IMR-90 (cell line): ENCODE results near the gene CRYBA2. TPM values are rescaled to one million over a fixed set of nuclear protein-coding genes. Genes with fewer than 3 reads are reported as not detected.

Source experiments
- ATAC-seq: fragments of 200-7000 bp; cut with Tn5 transposase; 2 replicates; pipeline ENCODE4 v1.9.1; 2020; ENCODE audit warnings: low read depth, mild to moderate bottlenecking, moderate library complexity
- BruUV-seq: library from RNA; stranded (reverse); fragments of 400-500 nt; replicated peaks from 2 replicates; lab custom pipeline; 2021; lab: Mats Ljungman, UMichigan
- CTCF ChIA-PET: fragments of 300-600 bp; formaldehyde crosslinking; extraction: SDS; loops from one replicate; lab custom pipeline; 2021; ENCODE audit warnings: antibody characterized with exemption; lab: Yijun Ruan, JAX
- POLR2A ChIA-PET: fragments of 300-600 bp; sonication (Branson Sonifier 250); formaldehyde crosslinking; loops from one replicate; lab custom pipeline; 2022; ENCODE audit warnings: antibody characterized with exemption; ENCODE audit not compliant: unreplicated experiment; lab: Charles Lee
- DNase-seq: peaks from one replicate; pipeline ENCODE4 v3.0.0; 2013
- H2AFZ ChIP-seq: replicated peaks from 2 replicates; pipeline ENCODE3; 2013; ENCODE audit warnings: low read length, mild to moderate bottlenecking; ENCODE audit not compliant: poor library complexity
- H2AK5ac ChIP-seq: 2 replicates; pipeline ENCODE4 v1.6.1; 2013; ENCODE audit warnings: low read depth, low read length, inconsistent platforms
- H2AK9ac ChIP-seq: replicated peaks from 2 replicates; pipeline ENCODE3; 2013; ENCODE audit warnings: mild to moderate bottlenecking, low read depth, low read length, moderate library complexity; ENCODE audit not compliant: poor library complexity
- H2BK120ac ChIP-seq: 2 replicates; pipeline ENCODE4 v1.6.1; 2013; ENCODE audit warnings: low read depth, low read length, inconsistent platforms
- H2BK15ac ChIP-seq: 3 replicates; pipeline ENCODE4 v1.6.1; 2013; ENCODE audit warnings: low read depth, low read length, inconsistent platforms
- H2BK20ac ChIP-seq: 2 replicates; pipeline ENCODE4 v1.6.1; 2013; ENCODE audit warnings: low read depth, mild to moderate bottlenecking, inconsistent platforms, low read length, moderate library complexity
- H2BK5ac ChIP-seq: 2 replicates; pipeline ENCODE4 v1.6.1; 2013; ENCODE audit warnings: mild to moderate bottlenecking, low read depth, low read length, inconsistent platforms; ENCODE audit not compliant: poor library complexity, severe bottlenecking
- H3K14ac ChIP-seq: replicated peaks from 2 replicates; pipeline ENCODE4 v1.6.1; 2013; ENCODE audit warnings: low read depth, low read length, inconsistent platforms
- H3K18ac ChIP-seq: 2 replicates; pipeline ENCODE4 v1.6.1; 2013; ENCODE audit warnings: low read depth, low read length, control low read depth
- H3K23ac ChIP-seq: 2 replicates; pipeline ENCODE4 v1.6.1; 2013; ENCODE audit warnings: low read depth, low read length, inconsistent platforms
- H3K27ac ChIP-seq: 2 replicates; pipeline ENCODE4 v1.5.1; 2013; ENCODE audit warnings: mild to moderate bottlenecking, control low read depth, low read length; ENCODE audit not compliant: insufficient read depth
- H3K27me3 ChIP-seq: 2 replicates; pipeline ENCODE4 v1.6.1; 2013; ENCODE audit warnings: low read length; ENCODE audit not compliant: control insufficient read depth, insufficient read depth
- H3K36me3 ChIP-seq: 2 replicates; pipeline ENCODE4 v1.6.1; 2013; ENCODE audit warnings: low read length, mixed read lengths; ENCODE audit not compliant: control insufficient read depth, insufficient read depth
- H3K4ac ChIP-seq: 2 replicates; pipeline ENCODE4 v1.6.1; 2013; ENCODE audit warnings: low read depth, low read length, inconsistent platforms
- H3K4me1 ChIP-seq: 2 replicates; pipeline ENCODE4 v1.6.1; 2013; ENCODE audit warnings: low read length, mixed read lengths; ENCODE audit not compliant: control insufficient read depth, insufficient read depth
- H3K4me2 ChIP-seq: 2 replicates; pipeline ENCODE4 v1.6.1; 2013; ENCODE audit warnings: low read depth, mild to moderate bottlenecking, control low read depth, low read length, moderate library complexity
- H3K4me3 ChIP-seq: 2 replicates; pipeline ENCODE4 v1.5.1; 2013; ENCODE audit warnings: low read depth, mild to moderate bottlenecking, control low read depth, low read length, moderate library complexity; ENCODE audit not compliant: insufficient read depth
- H3K56ac ChIP-seq: 2 replicates; pipeline ENCODE4 v1.6.1; 2013; ENCODE audit warnings: low read length, inconsistent platforms; ENCODE audit not compliant: insufficient read depth; ENCODE audit errors: extremely low read depth
- H3K79me1 ChIP-seq, 2 experiments: 2 replicates each; pipeline ENCODE4 v1.6.1; 2013; ENCODE audit warnings: low read length in 2 of 2, inconsistent platforms in 1 of 2, low read depth in 1 of 2
- H3K9ac ChIP-seq: 2 replicates; pipeline ENCODE4 v1.6.1; 2013; ENCODE audit warnings: low read depth, low read length, control low read depth
- H3K9me1 ChIP-seq: 2 replicates; pipeline ENCODE4 v1.6.1; 2013; ENCODE audit warnings: low read length, inconsistent platforms; ENCODE audit not compliant: insufficient read depth
- H3K9me3 ChIP-seq: 2 replicates; pipeline ENCODE4 v1.6.1; 2013; ENCODE audit warnings: low read length; ENCODE audit not compliant: control insufficient read depth, insufficient read depth
- H4K20me1 ChIP-seq: 2 replicates; pipeline ENCODE4 v1.6.1; 2013; ENCODE audit warnings: low read length, inconsistent platforms; ENCODE audit not compliant: insufficient read depth
- H4K5ac ChIP-seq: 2 replicates; pipeline ENCODE4 v1.6.1; 2013; ENCODE audit warnings: mild to moderate bottlenecking, low read depth, low read length, control low read depth
- H4K8ac ChIP-seq, 2 experiments: 2 replicates each; pipeline ENCODE4 v1.6.1; 2013; ENCODE audit warnings: low read depth in 2 of 2, low read length in 2 of 2, control low read depth in 1 of 2, inconsistent platforms in 1 of 2
- H4K91ac ChIP-seq: 2 replicates; pipeline ENCODE4 v1.6.1; 2013; ENCODE audit warnings: low read depth, low read length, inconsistent platforms; ENCODE audit not compliant: insufficient read depth
- BHLHE40 ChIP-seq: fragments of 150-350 bp; IDR thresholded peaks from 2 replicates; pipeline ENCODE4 v1.6.1; 2016; ENCODE audit warnings: mild to moderate bottlenecking, low read depth, low read length
- CEBPB ChIP-seq: IDR thresholded peaks from 2 replicates; pipeline ENCODE4 v1.6.1; 2012; ENCODE audit warnings: low read depth, low read length, improper control_type of control experiment
- CHD1 ChIP-seq: IDR thresholded peaks from 2 replicates; pipeline ENCODE4 v1.6.1; 2012; ENCODE audit warnings: low read depth, low read length, improper control_type of control experiment
- FOS ChIP-seq: fragments of 150-350 bp; IDR thresholded peaks from 2 replicates; pipeline ENCODE4 v1.6.1; 2016; ENCODE audit warnings: low read depth, low read length
- MAFK ChIP-seq: IDR thresholded peaks from 2 replicates; pipeline ENCODE4 v1.6.1; 2012; ENCODE audit warnings: low read depth, low read length, improper control_type of control experiment
- MAZ ChIP-seq: IDR thresholded peaks from 2 replicates; pipeline ENCODE4 v1.6.1; 2012; ENCODE audit warnings: low read depth, mild to moderate bottlenecking, low read length, improper control_type of control experiment, moderate library complexity, borderline replicate concordance
- MXI1 ChIP-seq: IDR thresholded peaks from 2 replicates; pipeline ENCODE4 v1.6.1; 2012; ENCODE audit warnings: low read depth, mild to moderate bottlenecking, low read length, moderate library complexity, borderline replicate concordance
- NFE2L2 ChIP-seq: fragments of 150-350 bp; IDR thresholded peaks from 2 replicates; pipeline ENCODE4 v1.6.1; 2016; ENCODE audit warnings: low read depth, mild to moderate bottlenecking, low read length
- POLR2A ChIP-seq: IDR thresholded peaks from 2 replicates; pipeline ENCODE4 v1.6.1; 2012; ENCODE audit warnings: mild to moderate bottlenecking, low read depth, low read length
- RAD21 ChIP-seq: IDR thresholded peaks from 2 replicates; pipeline ENCODE4 v1.6.1; 2012; ENCODE audit warnings: low read length, improper control_type of control experiment
- RCOR1 ChIP-seq: IDR thresholded peaks from 2 replicates; pipeline ENCODE4 v1.6.1; 2012; ENCODE audit warnings: mild to moderate bottlenecking, low read length, improper control_type of control experiment; ENCODE audit not compliant: insufficient replicate concordance
- RFX5 ChIP-seq: IDR thresholded peaks from 2 replicates; pipeline ENCODE4 v1.8.0; 2012; ENCODE audit warnings: low read depth, mild to moderate bottlenecking, low read length, moderate library complexity
- SMC3 ChIP-seq: fragments of 150-350 bp; IDR thresholded peaks from 2 replicates; pipeline ENCODE4 v1.6.1; 2016; ENCODE audit warnings: low read depth, mild to moderate bottlenecking, antibody characterized with exemption, low read length, moderate library complexity
- WGBS, 2 experiments: methylation state at CpG; one replicate each; pipeline versions ENCODE4 v1.1.5 to v1.1.7; 2013; ENCODE audit warnings: missing lambda C conversion rate in 2 of 2; ENCODE audit not compliant: insufficient read length in 1 of 2; ENCODE audit errors: extremely low coverage in 2 of 2; 5-methylcytosine and 5-hydroxymethylcytosine counted together
- dilution Hi-C: fragments of 300-500 bp; cut with HindIII; formaldehyde crosslinking; loops from one replicate; pipeline ENCODE4 v1.14.3; 2018; ENCODE audit warnings: low sequenced_read_pairs; ENCODE audit not compliant: unreplicated experiment
- in situ Hi-C: fragments of 300-500 bp; cut with MboI; formaldehyde crosslinking; loops from 3 replicates; pipeline ENCODE4 v1.14.3; 2019; ENCODE audit warnings: low sequenced_read_pairs, inconsistent platforms, mixed read lengths
- intact Hi-C: fragments of 100-400 bp; cut with micrococcal nuclease; formaldehyde crosslinking; loops from 2 replicates; pipeline ENCODE4 v1.10.0; 2022
- polyA plus RNA-seq, 3 experiments: library from polyadenylated mRNA; depleted of rRNA; stranded (reverse); fragments of >200 nt; gene quantifications; 2 replicates each; pipeline ENCODE4 v1.2.3, GENCODE V29; 2012; ENCODE audit warnings: low replicate concordance in 1 of 3
- total RNA-seq: library from RNA; depleted of rRNA; stranded (reverse); fragments of >200 nt; gene quantifications from 2 replicates; pipeline ENCODE4 v1.2.3, GENCODE V29; 2012
- TF ChIP-seq, protein P1 (sequence below): conservative IDR thresholded peaks from 2 replicates; pipeline ENCODE4 v1.5.1; 2012; ENCODE audit warnings: mild to moderate bottlenecking, low read depth, low read length, improper control_type of control experiment
- TF ChIP-seq, protein P2 (sequence below): fragments of 150-350 bp; IDR thresholded peaks from 2 replicates; pipeline ENCODE4 v1.6.1; 2017; ENCODE audit warnings: mild to moderate bottlenecking, antibody characterized with exemption, low read length, low read depth
- TF ChIP-seq, protein P3 (sequence below): fragments of 150-350 bp; IDR thresholded peaks from 2 replicates; pipeline ENCODE4 v1.6.1; 2016; ENCODE audit warnings: low read depth, mild to moderate bottlenecking, low read length, moderate library complexity, borderline replicate concordance

Gene CRYBA2
- total and polyA plus RNA-seq, 2 of the 4 experiments (the other 2 are of a cell fraction) = not detected

DNA sequence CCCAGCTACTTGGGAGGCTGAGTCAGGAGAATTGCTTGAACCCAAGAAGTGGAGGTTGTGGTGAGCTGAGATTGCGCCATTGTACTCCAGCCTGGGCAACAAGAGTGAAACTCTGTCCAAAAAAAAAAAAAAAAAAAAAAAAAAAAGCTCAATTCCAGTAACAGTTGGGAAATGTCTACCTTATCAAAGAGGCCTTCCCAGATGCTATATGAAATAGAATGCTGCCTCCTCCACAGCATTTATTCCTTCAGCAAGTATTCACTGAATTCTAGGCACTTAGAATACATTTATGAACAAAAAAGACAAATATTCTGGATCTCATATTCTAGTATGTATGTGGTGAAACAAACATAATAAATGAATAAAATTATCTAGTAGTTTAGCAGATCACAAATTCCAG is 46.6 kb downstream of the CRYBA2 start:
- ATAC-seq = no peak
- in situ Hi-C loops = no loop called here

More for the DNA sequence above, 46.6 kb downstream of the CRYBA2 start:
- no peaks in the 10 kb centered on the region for H3K9me1 ChIP-seq
- H3K36me3 ChIP-seq = no peaks in the 10 kb centered on the region
- H3K23ac ChIP-seq = no peak overlapping the region
- no peak overlapping the region for H2BK20ac ChIP-seq
- no TSS peak for BruUV-seq
- H2AK9ac ChIP-seq = no peak overlapping the region
- no peak overlapping the region for H3K14ac ChIP-seq
- ChIA-PET POLR2A (no interaction called here), CTCF (no interaction called here)
- H4K5ac ChIP-seq = no peak overlapping the region
- no peaks in the 10 kb centered on the region for H3K79me1 ChIP-seq
- no peak overlapping the region for H4K91ac ChIP-seq
- no peak overlapping the region for H4K8ac ChIP-seq
- no peak overlapping the region for H3K18ac ChIP-seq
- H3K4me1 ChIP-seq = no peaks in the 10 kb centered on the region
- no peaks in the 10 kb centered on the region for H3K9me3 ChIP-seq
- no peak overlapping the region for H3K4me3 ChIP-seq
- no peak overlapping the region for H3K9ac ChIP-seq
- no peak overlapping the region for H3K4me2 ChIP-seq
- no peaks in the 10 kb centered on the region for H4K20me1 ChIP-seq
- H2BK5ac ChIP-seq = no peak overlapping the region
- H2BK15ac ChIP-seq = no peak overlapping the region
- H2BK120ac ChIP-seq = no peak overlapping the region
- peaks cover 22% of the 10 kb centered on the region for H3K27me3 ChIP-seq
- dilution Hi-C loops = no loop called here
- no CpG with 5 or more reads among the region's 1 CpG for WGBS, 2 experiments
- intact Hi-C loops = no loop called here
- no peak for DNase-seq
- TF ChIP-seq, protein P1, sequence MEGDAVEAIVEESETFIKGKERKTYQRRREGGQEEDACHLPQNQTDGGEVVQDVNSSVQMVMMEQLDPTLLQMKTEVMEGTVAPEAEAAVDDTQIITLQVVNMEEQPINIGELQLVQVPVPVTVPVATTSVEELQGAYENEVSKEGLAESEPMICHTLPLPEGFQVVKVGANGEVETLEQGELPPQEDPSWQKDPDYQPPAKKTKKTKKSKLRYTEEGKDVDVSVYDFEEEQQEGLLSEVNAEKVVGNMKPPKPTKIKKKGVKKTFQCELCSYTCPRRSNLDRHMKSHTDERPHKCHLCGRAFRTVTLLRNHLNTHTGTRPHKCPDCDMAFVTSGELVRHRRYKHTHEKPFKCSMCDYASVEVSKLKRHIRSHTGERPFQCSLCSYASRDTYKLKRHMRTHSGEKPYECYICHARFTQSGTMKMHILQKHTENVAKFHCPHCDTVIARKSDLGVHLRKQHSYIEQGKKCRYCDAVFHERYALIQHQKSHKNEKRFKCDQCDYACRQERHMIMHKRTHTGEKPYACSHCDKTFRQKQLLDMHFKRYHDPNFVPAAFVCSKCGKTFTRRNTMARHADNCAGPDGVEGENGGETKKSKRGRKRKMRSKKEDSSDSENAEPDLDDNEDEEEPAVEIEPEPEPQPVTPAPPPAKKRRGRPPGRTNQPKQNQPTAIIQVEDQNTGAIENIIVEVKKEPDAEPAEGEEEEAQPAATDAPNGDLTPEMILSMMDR = no peak
- TF ChIP-seq SMC3 = no peak
- no peak for TF ChIP-seq MXI1
- no peak for TF ChIP-seq CHD1
- TF ChIP-seq CEBPB = no peak
- no peak for TF ChIP-seq MAFK
- TF ChIP-seq RFX5 = no peak
- TF ChIP-seq FOS = no peak
- TF ChIP-seq NFE2L2 = no peak
- TF ChIP-seq, protein P2, sequence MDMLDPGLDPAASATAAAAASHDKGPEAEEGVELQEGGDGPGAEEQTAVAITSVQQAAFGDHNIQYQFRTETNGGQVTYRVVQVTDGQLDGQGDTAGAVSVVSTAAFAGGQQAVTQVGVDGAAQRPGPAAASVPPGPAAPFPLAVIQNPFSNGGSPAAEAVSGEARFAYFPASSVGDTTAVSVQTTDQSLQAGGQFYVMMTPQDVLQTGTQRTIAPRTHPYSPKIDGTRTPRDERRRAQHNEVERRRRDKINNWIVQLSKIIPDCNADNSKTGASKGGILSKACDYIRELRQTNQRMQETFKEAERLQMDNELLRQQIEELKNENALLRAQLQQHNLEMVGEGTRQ = no peak
- TF ChIP-seq, protein P3, sequence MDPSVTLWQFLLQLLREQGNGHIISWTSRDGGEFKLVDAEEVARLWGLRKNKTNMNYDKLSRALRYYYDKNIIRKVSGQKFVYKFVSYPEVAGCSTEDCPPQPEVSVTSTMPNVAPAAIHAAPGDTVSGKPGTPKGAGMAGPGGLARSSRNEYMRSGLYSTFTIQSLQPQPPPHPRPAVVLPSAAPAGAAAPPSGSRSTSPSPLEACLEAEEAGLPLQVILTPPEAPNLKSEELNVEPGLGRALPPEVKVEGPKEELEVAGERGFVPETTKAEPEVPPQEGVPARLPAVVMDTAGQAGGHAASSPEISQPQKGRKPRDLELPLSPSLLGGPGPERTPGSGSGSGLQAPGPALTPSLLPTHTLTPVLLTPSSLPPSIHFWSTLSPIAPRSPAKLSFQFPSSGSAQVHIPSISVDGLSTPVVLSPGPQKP = no peak
- TF ChIP-seq MAZ = no peak
- no peak for TF ChIP-seq RCOR1
- TF ChIP-seq RAD21 = no peak
- no peak for TF ChIP-seq BHLHE40
- TF ChIP-seq POLR2A = no peak
- no peak overlapping the region for H3K56ac ChIP-seq
- no peak overlapping the region for H2AK5ac ChIP-seq
- H2AFZ ChIP-seq = no peak overlapping the region
- no peak overlapping the region for H3K4ac ChIP-seq
- H3K27ac ChIP-seq = no peak overlapping the region
